C4-2B (cell line): ENCODE measurements around the gene LMLN.

Source experiments
- CTCF ChIP-seq: fragments of 450-650 bp; conservative IDR thresholded peaks from 2 replicates; pipeline ENCODE4 v1.5.1; 2017; ENCODE audit warnings: mild to moderate bottlenecking
- ZFX ChIP-seq: fragments of 450-650 bp; IDR thresholded peaks from 2 replicates; pipeline ENCODE4 v1.6.1; 2017

GRCh38 chr3:197958346-197958745, 1.7 kb upstream of the LMLN start:
- TF ChIP-seq CTCF (no peak), ZFX (no peak)
